Colon (tissue), 2 donors: Measurements from ENCODE around the gene ZIC2.
"Not testable (repeated sequence)": the region's sequence is repeated elsewhere in the genome, so short reads cannot be mapped to it uniquely, and the experiment has no call there.

Source experiments
- FAIRE-seq: peaks from 2 replicates; lab custom pipeline; 2012; peaks lifted over from hg19 to GRCh38; lab: Jason Lieb, UNC
- donor health status: control.
- donor health status: control.

Gene ZIC2

GRCh38 chr13:100019780-100020356 lies 38.3 kb downstream of the ZIC2 start:
- no peak for FAIRE-seq

- no peak for FAIRE-seq
These were observed 41.2 kb downstream of the ZIC2 start for GRCh38 chr13:100022798-100023197.

GRCh38 chr13:100024023-100024422 lies 42.4 kb downstream of the ZIC2 start:
- no peak for FAIRE-seq

GRCh38 chr13:100029933-100030332 lies 48.3 kb downstream of the ZIC2 start:
- no peak for FAIRE-seq

GRCh38 chr13:100032642-100033041 lies 51.1 kb downstream of the ZIC2 start:
- FAIRE-seq: not testable (repeated sequence)

- FAIRE-seq: no peak
These were observed 54.4 kb downstream of the ZIC2 start for GRCh38 chr13:100035936-100036335.
